Activated effector memory CD4-positive, alpha-beta T cell treated with anti-CD3 and anti-CD28 coated beads, Interleukin-2, amount 50 U/mL, for 16 hours (primary cell): ENCODE results near the gene ZNF630.
"Not testable (repeated sequence)": the region's sequence is repeated elsewhere in the genome, so short reads cannot be mapped to it uniquely, and the experiment has no call there.

Experiments used
- DNase-seq: peaks from one replicate; pipeline ENCODE4 v3.0.0-alpha.2; 2020

ZNF630 gene

GRCh38 chrX:48071064-48071985, at the start of gene ZNF630:
TSS of gene ZNF630 (minus strand) at chrX:48071640. CDS start at chrX:48066886, 4,754 bp downstream.
- peak; percentile 82 for DNase-seq

GRCh38 chrX:48107717-48108116, 36.3 kb upstream of the ZNF630 start:
- no peak for DNase-seq

GRCh38 chrX:48102874-48103374, 31.5 kb upstream of the ZNF630 start:
- no peak for DNase-seq

GRCh38 chrX:48101443-48101842, 30.0 kb upstream of the ZNF630 start:
- DNase-seq: no peak

GRCh38 chrX:48092558-48092957, 21.1 kb upstream of the ZNF630 start:
- DNase-seq: not testable (repeated sequence)

GRCh38 chrX:48090123-48090522, 18.7 kb upstream of the ZNF630 start:
- DNase-seq: no peak

- no peak for DNase-seq
Measured at GRCh38 chrX:48086082-48086481, 14.6 kb upstream of the ZNF630 start.

GRCh38 chrX:48083706-48084105, 12.3 kb upstream of the ZNF630 start:
- DNase-seq: no peak

GRCh38 chrX:48083212-48083611, 11.8 kb upstream of the ZNF630 start:
- DNase-seq: peak; percentile 70

GRCh38 chrX:48076343-48076742, 4.9 kb upstream of the ZNF630 start:
- no peak for DNase-seq

- DNase-seq: no peak
Measured at GRCh38 chrX:48071986-48072605, 656 bp upstream of the ZNF630 start.

- DNase-seq: no peak
Measured at GRCh38 chrX:48068096-48068887, 3.1 kb downstream of the ZNF630 start.

GRCh38 chrX:48064261-48064660, 7.2 kb downstream of the ZNF630 start:
- no peak for DNase-seq

GRCh38 chrX:48059296-48059639, 12.2 kb downstream of the ZNF630 start:
- no peak for DNase-seq

GRCh38 chrX:48058621-48059295, 12.7 kb downstream of the ZNF630 start:
- no peak for DNase-seq

- no peak for DNase-seq
Measured at GRCh38 chrX:48046846-48047245, 24.6 kb downstream of the ZNF630 start.

- DNase-seq: no peak
Measured at GRCh38 chrX:48045410-48046311, 25.8 kb downstream of the ZNF630 start.

GRCh38 chrX:48043056-48043455, 28.4 kb downstream of the ZNF630 start:
- DNase-seq: no peak

GRCh38 chrX:48035891-48036290, 35.5 kb downstream of the ZNF630 start:
- DNase-seq: no peak

GRCh38 chrX:48030641-48031173, 40.7 kb downstream of the ZNF630 start:
- DNase-seq: not testable (repeated sequence)

- DNase-seq: no peak
Measured at GRCh38 chrX:48030237-48030636, 41.2 kb downstream of the ZNF630 start.
